ENCODE data around the gene MLLT10. TPM values are rescaled to one million over a fixed set of nuclear protein-coding genes. Genes with fewer than 3 reads are reported as not detected.
"Not testable (repeated sequence)": the region's sequence is repeated elsewhere in the genome, so short reads cannot be mapped to it uniquely, and the experiment has no call there.

Gene MLLT10
- total RNA-seq, 1 experiment from 2014 or later: 60.1 TPM

GRCh38 chr10:21572578-21572977, 38.5 kb downstream of the MLLT10 start:
- Mint-ChIP-seq H3K27me3 (ENCODE audit: low read depth) (no peaks in the 10 kb centered on the region), H3K36me3 (peaks cover 14% of the 10 kb centered on the region), H3K27ac (peak overlapping the region; percentile 54; the same call in 1 of the 2 replicates), H3K9me3 (no peaks in the 10 kb centered on the region), H3K4me1 (peaks cover 29% of the 10 kb centered on the region), H3K4me3 (no peak overlapping the region)
- CTCF ChIA-PET: interaction anchor here (0.9 kb wide), 1 partner anchor 77 kb away, joined by 3 read pairs; no protein-coding TSS in a partner anchor
- TF ChIP-seq OVOL2 (CRISPR knock-in tag; IDR thresholded peaks at IDR 0.05; ENCODE audit: borderline replicate concordance): no peak
- no peak for TF ChIP-seq ZNF263 (CRISPR knock-in tag; IDR thresholded peaks at IDR 0.05; ENCODE audit: low read depth)
- TF ChIP-seq TCF7 (CRISPR knock-in tag; IDR thresholded peaks at IDR 0.05; ENCODE audit: low read depth): no peak
- no peak for TF ChIP-seq MYBL2 (CRISPR knock-in tag; IDR thresholded peaks at IDR 0.05)
- TF ChIP-seq MXD4 (CRISPR knock-in tag; IDR thresholded peaks at IDR 0.05; ENCODE audit: borderline replicate concordance): no peak
- TF ChIP-seq ARID4B (CRISPR knock-in tag; IDR thresholded peaks at IDR 0.05; ENCODE audit: borderline replicate concordance): no peak
- TF ChIP-seq, protein P1, sequence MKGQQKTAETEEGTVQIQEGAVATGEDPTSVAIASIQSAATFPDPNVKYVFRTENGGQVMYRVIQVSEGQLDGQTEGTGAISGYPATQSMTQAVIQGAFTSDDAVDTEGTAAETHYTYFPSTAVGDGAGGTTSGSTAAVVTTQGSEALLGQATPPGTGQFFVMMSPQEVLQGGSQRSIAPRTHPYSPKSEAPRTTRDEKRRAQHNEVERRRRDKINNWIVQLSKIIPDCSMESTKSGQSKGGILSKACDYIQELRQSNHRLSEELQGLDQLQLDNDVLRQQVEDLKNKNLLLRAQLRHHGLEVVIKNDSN (CRISPR knock-in tag; IDR thresholded peaks at IDR 0.05): no peak
- no peak for TF ChIP-seq ERG (CRISPR knock-in tag; IDR thresholded peaks at IDR 0.05)
- TF ChIP-seq ATF3 (CRISPR knock-in tag; conservative IDR thresholded peaks at IDR 0.05): no peak
- TF ChIP-seq E2F1 (CRISPR knock-in tag; IDR thresholded peaks at IDR 0.05): no peak
- no peak for TF ChIP-seq ZNF671 (CRISPR knock-in tag; IDR thresholded peaks at IDR 0.05)
- TF ChIP-seq ELF4 (CRISPR knock-in tag; IDR thresholded peaks at IDR 0.05; ENCODE audit: low read depth): no peak
- TF ChIP-seq EMX1 (CRISPR knock-in tag; IDR thresholded peaks at IDR 0.05): no peak
- TF ChIP-seq, protein P2, sequence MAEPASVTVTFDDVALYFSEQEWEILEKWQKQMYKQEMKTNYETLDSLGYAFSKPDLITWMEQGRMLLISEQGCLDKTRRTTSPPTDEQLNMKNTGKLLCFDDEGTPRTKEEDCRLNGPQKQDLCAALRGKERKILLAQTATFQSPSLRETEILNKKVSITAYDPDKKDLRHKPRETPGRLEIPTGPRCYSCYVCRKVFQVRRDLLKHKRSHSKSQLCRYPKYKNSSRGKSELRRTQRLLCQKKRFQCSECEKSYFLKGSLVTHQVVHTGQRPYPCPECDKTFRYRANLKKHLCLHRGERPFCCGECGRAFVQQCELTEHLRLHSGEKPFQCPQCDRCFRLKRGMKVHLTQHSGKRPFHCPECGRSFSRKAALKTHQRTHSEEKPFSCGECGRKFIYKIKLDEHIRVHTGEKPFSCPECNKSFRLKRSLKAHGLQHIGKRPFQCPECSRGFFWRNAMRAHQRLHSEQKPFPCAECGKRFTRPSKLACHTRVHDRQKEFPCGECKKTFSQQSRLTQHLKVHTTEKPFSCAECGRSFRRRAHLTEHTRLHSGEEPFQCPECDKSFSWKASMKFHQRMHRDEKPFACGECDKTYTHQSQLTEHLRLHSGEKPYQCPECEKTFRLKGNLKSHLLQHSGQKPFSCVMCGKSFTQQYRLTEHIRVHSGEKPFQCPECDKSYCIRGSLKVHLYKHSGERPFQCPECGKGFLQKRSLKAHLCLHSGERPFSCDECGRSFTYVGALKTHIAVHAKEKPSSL (CRISPR knock-in tag; conservative IDR thresholded peaks at IDR 0.05): no peak
- no peak for TF ChIP-seq FOXP1 (CRISPR knock-in tag; IDR thresholded peaks at IDR 0.05; ENCODE audit: borderline replicate concordance)
- no peak for TF ChIP-seq CREB1 (CRISPR knock-in tag; IDR thresholded peaks at IDR 0.05)
- TF ChIP-seq SMAD3 (CRISPR knock-in tag; IDR thresholded peaks at IDR 0.05; ENCODE audit: borderline replicate concordance): no peak
- TF ChIP-seq ZNF232 (CRISPR knock-in tag; IDR thresholded peaks at IDR 0.05): no peak
- TF ChIP-seq, protein P3, sequence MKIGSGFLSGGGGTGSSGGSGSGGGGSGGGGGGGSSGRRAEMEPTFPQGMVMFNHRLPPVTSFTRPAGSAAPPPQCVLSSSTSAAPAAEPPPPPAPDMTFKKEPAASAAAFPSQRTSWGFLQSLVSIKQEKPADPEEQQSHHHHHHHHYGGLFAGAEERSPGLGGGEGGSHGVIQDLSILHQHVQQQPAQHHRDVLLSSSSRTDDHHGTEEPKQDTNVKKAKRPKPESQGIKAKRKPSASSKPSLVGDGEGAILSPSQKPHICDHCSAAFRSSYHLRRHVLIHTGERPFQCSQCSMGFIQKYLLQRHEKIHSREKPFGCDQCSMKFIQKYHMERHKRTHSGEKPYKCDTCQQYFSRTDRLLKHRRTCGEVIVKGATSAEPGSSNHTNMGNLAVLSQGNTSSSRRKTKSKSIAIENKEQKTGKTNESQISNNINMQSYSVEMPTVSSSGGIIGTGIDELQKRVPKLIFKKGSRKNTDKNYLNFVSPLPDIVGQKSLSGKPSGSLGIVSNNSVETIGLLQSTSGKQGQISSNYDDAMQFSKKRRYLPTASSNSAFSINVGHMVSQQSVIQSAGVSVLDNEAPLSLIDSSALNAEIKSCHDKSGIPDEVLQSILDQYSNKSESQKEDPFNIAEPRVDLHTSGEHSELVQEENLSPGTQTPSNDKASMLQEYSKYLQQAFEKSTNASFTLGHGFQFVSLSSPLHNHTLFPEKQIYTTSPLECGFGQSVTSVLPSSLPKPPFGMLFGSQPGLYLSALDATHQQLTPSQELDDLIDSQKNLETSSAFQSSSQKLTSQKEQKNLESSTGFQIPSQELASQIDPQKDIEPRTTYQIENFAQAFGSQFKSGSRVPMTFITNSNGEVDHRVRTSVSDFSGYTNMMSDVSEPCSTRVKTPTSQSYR (CRISPR knock-in tag; IDR thresholded peaks at IDR 0.05): no peak
- ATAC-seq (no peak), DNase-seq (ENCODE audit: low spot score) (no peak)
- POLR2A ChIA-PET: no interaction called here

DNA sequence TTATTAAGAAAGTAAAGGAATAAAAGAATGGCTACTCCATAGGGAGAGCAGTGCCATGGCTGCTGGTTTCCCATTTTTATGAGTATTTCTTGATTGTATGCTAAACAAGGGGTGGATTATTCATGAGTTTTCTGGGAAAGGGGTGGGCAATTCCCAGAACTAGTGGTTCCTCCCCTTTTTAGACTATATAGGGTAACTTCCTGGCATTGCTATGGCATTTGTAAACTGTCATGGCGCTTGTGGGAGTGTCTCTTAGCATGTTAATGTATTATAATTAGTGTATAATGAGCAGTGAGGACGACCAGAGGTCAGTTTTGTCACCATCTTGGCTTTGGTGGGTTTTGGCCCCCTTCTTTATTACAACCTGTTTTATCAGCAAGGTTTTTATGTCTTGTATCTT, 40.5 kb downstream of the MLLT10 start:
- DNase-seq (ENCODE audit: low spot score); ATAC-seq; H3K4me3 Mint-ChIP-seq; CTCF ChIA-PET; H3K9me3 Mint-ChIP-seq; POLR2A ChIA-PET; H3K27me3 Mint-ChIP-seq (ENCODE audit: low read depth): not testable (repeated sequence)
- Mint-ChIP-seq H3K4me1 (peaks cover 26% of the 10 kb centered on the region), H3K36me3 (peaks cover 14% of the 10 kb centered on the region), H3K27ac (peak overlapping the region; percentile 19; the same call in 1 of the 2 replicates)

Measured in WTC11 (cell line).